GM23248 (cell line): ENCODE data around the gene ZDHHC14. TPM values are rescaled to one million over a fixed set of nuclear protein-coding genes. Genes with fewer than 3 reads are reported as not detected.

Experiments
- DNase-seq: peaks from one replicate; pipeline ENCODE4 v3.0.0-alpha.2; 2015
- H2AFZ ChIP-seq: fragments of 200-600 bp; sonication (generic); 2 replicates; pipeline ENCODE4 v1.6.1; 2016; ENCODE audit warnings: antibody characterized with exemption
- H3F3A ChIP-seq: fragments of 200-600 bp; sonication (generic); 2 replicates; pipeline ENCODE4 v1.6.1; 2016; ENCODE audit warnings: mild to moderate bottlenecking, antibody characterized with exemption, mixed run types; ENCODE audit not compliant: insufficient read depth
- H3K27ac ChIP-seq: fragments of 200-600 bp; sonication (generic); 2 replicates; pipeline ENCODE4 v1.5.1; 2016; ENCODE audit warnings: mild to moderate bottlenecking
- H3K27me3 ChIP-seq: fragments of 200-600 bp; sonication (generic); replicated peaks from 2 replicates; pipeline ENCODE4 v1.6.1; 2016; ENCODE audit warnings: mild to moderate bottlenecking; ENCODE audit not compliant: insufficient read depth
- H3K36me3 ChIP-seq: fragments of 200-600 bp; sonication (generic); 2 replicates; pipeline ENCODE4 v1.6.1; 2016; ENCODE audit warnings: low read depth, mild to moderate bottlenecking
- H3K4me1 ChIP-seq: fragments of 200-600 bp; sonication (generic); 2 replicates; pipeline ENCODE4 v1.6.1; 2016; ENCODE audit warnings: mild to moderate bottlenecking; ENCODE audit not compliant: insufficient read depth
- H3K4me2 ChIP-seq: fragments of 200-600 bp; sonication (generic); one replicate; pipeline ENCODE4 v1.6.1; 2016; ENCODE audit warnings: mild to moderate bottlenecking; ENCODE audit not compliant: unreplicated experiment
- H3K4me3 ChIP-seq: fragments of 200-600 bp; sonication (generic); 2 replicates; pipeline ENCODE4 v1.5.1; 2016; ENCODE audit warnings: mild to moderate bottlenecking
- H3K79me2 ChIP-seq: fragments of 200-600 bp; sonication (generic); 2 replicates; pipeline ENCODE4 v1.6.1; 2016; ENCODE audit warnings: mild to moderate bottlenecking; ENCODE audit not compliant: insufficient read depth
- H3K9ac ChIP-seq: fragments of 200-600 bp; sonication (generic); 2 replicates; pipeline ENCODE4 v1.6.1; 2016; ENCODE audit warnings: mild to moderate bottlenecking
- H3K9me2 ChIP-seq: fragments of 200-600 bp; sonication (generic); 2 replicates; pipeline ENCODE4 v1.6.1; 2016; ENCODE audit warnings: mixed run types, mild to moderate bottlenecking, moderate library complexity; ENCODE audit not compliant: insufficient read depth
- H3K9me3 ChIP-seq: fragments of 200-600 bp; sonication (generic); one replicate; pipeline ENCODE4 v1.6.1; 2017; ENCODE audit warnings: low read depth
- H4K20me1 ChIP-seq: fragments of 200-600 bp; sonication (generic); 2 replicates; pipeline ENCODE4 v1.6.0; 2016; ENCODE audit not compliant: insufficient read depth
- EZH2 ChIP-seq: fragments of 200-600 bp; sonication (generic); IDR thresholded peaks from 2 replicates; pipeline ENCODE4 v1.6.1; 2018; ENCODE audit warnings: antibody characterized with exemption, mild to moderate bottlenecking; ENCODE audit not compliant: insufficient read depth, poor library complexity, severe bottlenecking
- EZH2phosphoT487 ChIP-seq: fragments of 200-600 bp; sonication (generic); IDR thresholded peaks from 2 replicates; pipeline ENCODE4 v1.6.1; 2018; ENCODE audit warnings: antibody characterized with exemption, moderate library complexity, mild to moderate bottlenecking, low read depth; ENCODE audit not compliant: insufficient read depth
- WGBS, 2 experiments: methylation state at CpG; one replicate each; pipeline ENCODE4 v1.1.6; 2015 to 2017; ENCODE audit warnings: low lambda C conversion rate in 2 of 2, low coverage in 1 of 2; ENCODE audit errors: missing lambda C conversion rate in 2 of 2; 5-methylcytosine and 5-hydroxymethylcytosine counted together
- in situ Hi-C: fragments of 300-500 bp; cut with MboI; formaldehyde crosslinking; loops from 2 replicates; pipeline ENCODE4 v1.15.0; 2020
- polyA plus RNA-seq: library from polyadenylated mRNA; unstranded; fragments of >200 nt; fragmentation: Nextera tagmentation; extraction: Ambion mirVana; gene quantifications from 2 replicates; pipeline ENCODE4 v1.2.1, GENCODE V29; 2016
- total RNA-seq: library from RNA; depleted of rRNA; stranded (reverse); fragments of >200 nt; shearing (Covaris generic); gene quantifications from 2 replicates; pipeline ENCODE4 v1.2.3, GENCODE V29; 2014

ZDHHC14 gene
- total and polyA plus RNA-seq, 2 experiments from 2014 or later = 1.4 to 4.5 TPM

GRCh38 chr6:157684620-157685299 lies 303.8 kb downstream of the ZDHHC14 start:
- H3K4me1 ChIP-seq = peaks cover 9% of the 10 kb centered on the region
- H3K4me2 ChIP-seq = no peak overlapping the region
- H3K9me3 ChIP-seq = no peaks in the 10 kb centered on the region
- 70 to 73% methylated on average over 12 of the region's 12 CpGs for WGBS, 2 experiments
- no peaks in the 10 kb centered on the region for H3K9me2 ChIP-seq
- H3K27me3 ChIP-seq = no peaks in the 10 kb centered on the region
- no peak for DNase-seq
- in situ Hi-C loops = no loop called here
- no peak overlapping the region for H3K4me3 ChIP-seq
- no peaks in the 10 kb centered on the region for H4K20me1 ChIP-seq
- TF ChIP-seq EZH2phosphoT487 (no peak), EZH2 (no peak)
- no peaks in the 10 kb centered on the region for H3K79me2 ChIP-seq
- no peak overlapping the region for H3K27ac ChIP-seq
- no peak overlapping the region for H3K9ac ChIP-seq
- H2AFZ ChIP-seq = no peak overlapping the region
- H3K36me3 ChIP-seq = no peaks in the 10 kb centered on the region
- no peaks in the 10 kb centered on the region for H3F3A ChIP-seq

- peaks cover 9% of the 10 kb centered on the region for H3K4me1 ChIP-seq
- no peaks in the 10 kb centered on the region for H3K79me2 ChIP-seq
- no peak for DNase-seq
- 88 to 94% methylated on average over 10 of the region's 10 CpGs for WGBS, 2 experiments
- no peaks in the 10 kb centered on the region for H3K9me2 ChIP-seq
- no peak overlapping the region for H2AFZ ChIP-seq
- H3K4me2 ChIP-seq = no peak overlapping the region
- no peak overlapping the region for H3K27ac ChIP-seq
- H3K9ac ChIP-seq = no peak overlapping the region
- in situ Hi-C loops = no loop called here
- H3K4me3 ChIP-seq = no peak overlapping the region
- no peaks in the 10 kb centered on the region for H3K9me3 ChIP-seq
- H3K36me3 ChIP-seq = no peaks in the 10 kb centered on the region
- H3K27me3 ChIP-seq = peaks cover 5% of the 10 kb centered on the region; the same call in 1 of the 2 replicates
- H3F3A ChIP-seq = no peaks in the 10 kb centered on the region
- TF ChIP-seq EZH2phosphoT487 (no peak), EZH2 (no peak)
- H4K20me1 ChIP-seq = no peaks in the 10 kb centered on the region
Measured at GRCh38 chr6:157685596-157686280, 304.7 kb downstream of the ZDHHC14 start.

- in situ Hi-C loops = no loop called here
- H3K9me3 ChIP-seq = no peaks in the 10 kb centered on the region
- no peaks in the 10 kb centered on the region for H3K36me3 ChIP-seq
- H2AFZ ChIP-seq = no peak overlapping the region
- H3K4me1 ChIP-seq = no peaks in the 10 kb centered on the region
- H3K4me3 ChIP-seq = no peak overlapping the region
- H3K9me2 ChIP-seq = no peaks in the 10 kb centered on the region
- 74 to 78% methylated on average over 17 of the region's 17 CpGs for WGBS, 2 experiments
- no peak overlapping the region for H3K4me2 ChIP-seq
- TF ChIP-seq EZH2 = no peak
- TF ChIP-seq EZH2phosphoT487 = no peak
- no peak overlapping the region for H3K27ac ChIP-seq
- H3F3A ChIP-seq = no peaks in the 10 kb centered on the region
- H3K79me2 ChIP-seq = no peaks in the 10 kb centered on the region
- peaks cover 15% of the 10 kb centered on the region for H3K27me3 ChIP-seq
- no peak for DNase-seq
- H4K20me1 ChIP-seq = no peaks in the 10 kb centered on the region
- H3K9ac ChIP-seq = no peak overlapping the region
Measured at GRCh38 chr6:157688275-157688959, 307.4 kb downstream of the ZDHHC14 start.

DNA sequence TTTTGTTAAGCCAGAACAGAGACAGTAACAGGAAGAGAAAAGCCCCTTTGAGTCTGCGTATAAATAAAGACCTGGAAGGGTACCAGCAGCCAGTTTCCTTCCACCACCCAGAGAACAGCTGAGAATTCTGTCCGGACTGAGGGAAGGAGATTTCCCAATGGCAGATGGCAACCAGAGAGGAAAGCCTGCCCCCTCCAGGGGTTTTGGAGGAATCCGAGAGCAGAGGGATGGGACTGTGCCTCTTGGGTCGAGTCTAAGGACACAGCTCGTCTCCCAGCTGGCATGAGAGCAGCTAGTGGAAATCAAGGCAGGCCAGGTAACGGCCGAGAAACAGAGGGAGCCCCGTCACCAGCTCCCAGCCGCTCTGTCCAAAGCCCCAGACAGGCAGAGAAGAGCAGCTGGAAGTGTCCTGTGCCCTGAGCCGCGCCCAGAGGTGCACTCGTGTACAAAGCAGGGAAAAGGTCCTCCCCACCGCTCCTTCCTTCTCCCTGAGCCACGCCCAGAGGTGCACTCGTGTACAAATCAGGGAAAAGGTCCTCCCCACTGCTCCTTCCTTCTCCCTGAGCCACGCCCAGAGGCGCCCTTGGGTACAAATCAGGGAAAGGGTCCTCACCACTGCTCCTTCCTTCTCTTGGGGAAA lies 308.1 kb downstream of the ZDHHC14 start:
- WGBS, 2 experiments = 63 to 64% methylated on average over 15 to 17 of the region's 17 CpGs
- no peak overlapping the region for H3K4me3 ChIP-seq
- no peaks in the 10 kb centered on the region for H3K79me2 ChIP-seq
- no peak overlapping the region for H2AFZ ChIP-seq
- no peaks in the 10 kb centered on the region for H4K20me1 ChIP-seq
- no peaks in the 10 kb centered on the region for H3F3A ChIP-seq
- peak; percentile 24 for DNase-seq
- in situ Hi-C loops = no loop called here
- H3K27me3 ChIP-seq = peaks cover 15% of the 10 kb centered on the region
- no peaks in the 10 kb centered on the region for H3K36me3 ChIP-seq
- no peaks in the 10 kb centered on the region for H3K9me3 ChIP-seq
- no peak overlapping the region for H3K4me2 ChIP-seq
- H3K9ac ChIP-seq = no peak overlapping the region
- no peaks in the 10 kb centered on the region for H3K9me2 ChIP-seq
- H3K4me1 ChIP-seq = no peaks in the 10 kb centered on the region
- H3K27ac ChIP-seq = no peak overlapping the region
- no peak for TF ChIP-seq EZH2
- no peak for TF ChIP-seq EZH2phosphoT487
